Measurements from ENCODE around the gene VILL. TPM values are rescaled to one million over a fixed set of nuclear protein-coding genes. Genes with fewer than 3 reads are reported as not detected.
A peak's percentile ranks its signal among the peaks of the same experiment; 100 is the strongest.

VILL gene
- total and polyA plus RNA-seq, 4 donors = 0.88 to 3.5 (median 1.6) TPM

DNA sequence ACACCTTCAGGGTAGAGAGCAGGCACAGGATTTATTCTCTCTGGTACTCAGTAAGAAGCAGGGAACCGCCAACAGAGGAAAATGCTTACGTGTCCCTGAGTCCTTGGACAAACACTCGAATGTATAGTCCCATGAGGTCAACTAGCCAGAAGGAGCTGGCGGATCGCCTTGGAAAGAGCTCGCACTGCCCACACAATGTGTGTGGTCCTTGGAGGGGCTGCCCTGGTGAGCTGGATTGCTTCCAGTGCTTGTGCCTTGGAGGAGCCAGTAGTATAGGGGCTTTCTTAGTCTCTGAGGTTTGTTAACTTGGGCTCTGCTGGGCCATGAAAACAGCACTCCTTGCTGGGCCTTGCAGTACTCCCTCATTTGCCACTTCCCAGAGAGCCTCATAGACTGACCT, 40.7 kb upstream of the VILL start:
- H3K4me3 ChIP-seq (ENCODE audit: low read depth in 1 of 3, low read length in 3 of 3) = no peak overlapping the region
- H3K36me3 ChIP-seq (ENCODE audit: control insufficient read depth in 4 of 4, insufficient read depth in 3 of 4, low read depth in 1 of 4, low read length in 3 of 4) = peaks cover 0 to 4% (median 2%) of the 10 kb centered on the region in 4 donors
- TF ChIP-seq JUND (IDR thresholded peaks at IDR 0.05) (no peak), FOXA1 (IDR thresholded peaks at IDR 0.05) (no peak), RAD21 (IDR thresholded peaks at IDR 0.05) (no peak), FOXA2 (IDR thresholded peaks at IDR 0.05) (no peak), RXRA (IDR thresholded peaks at IDR 0.05) (no peak), YY1 (IDR thresholded peaks at IDR 0.05) (no peak), EGR1 (IDR thresholded peaks at IDR 0.05; ENCODE audit: low read depth in 2 of 2) (no peak), HNF4G (IDR thresholded peaks at IDR 0.05) (no peak), TAF1 (conservative IDR thresholded peaks at IDR 0.05) (no peak)
- TF ChIP-seq, protein P1, sequence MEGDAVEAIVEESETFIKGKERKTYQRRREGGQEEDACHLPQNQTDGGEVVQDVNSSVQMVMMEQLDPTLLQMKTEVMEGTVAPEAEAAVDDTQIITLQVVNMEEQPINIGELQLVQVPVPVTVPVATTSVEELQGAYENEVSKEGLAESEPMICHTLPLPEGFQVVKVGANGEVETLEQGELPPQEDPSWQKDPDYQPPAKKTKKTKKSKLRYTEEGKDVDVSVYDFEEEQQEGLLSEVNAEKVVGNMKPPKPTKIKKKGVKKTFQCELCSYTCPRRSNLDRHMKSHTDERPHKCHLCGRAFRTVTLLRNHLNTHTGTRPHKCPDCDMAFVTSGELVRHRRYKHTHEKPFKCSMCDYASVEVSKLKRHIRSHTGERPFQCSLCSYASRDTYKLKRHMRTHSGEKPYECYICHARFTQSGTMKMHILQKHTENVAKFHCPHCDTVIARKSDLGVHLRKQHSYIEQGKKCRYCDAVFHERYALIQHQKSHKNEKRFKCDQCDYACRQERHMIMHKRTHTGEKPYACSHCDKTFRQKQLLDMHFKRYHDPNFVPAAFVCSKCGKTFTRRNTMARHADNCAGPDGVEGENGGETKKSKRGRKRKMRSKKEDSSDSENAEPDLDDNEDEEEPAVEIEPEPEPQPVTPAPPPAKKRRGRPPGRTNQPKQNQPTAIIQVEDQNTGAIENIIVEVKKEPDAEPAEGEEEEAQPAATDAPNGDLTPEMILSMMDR (IDR thresholded peaks at IDR 0.05; ENCODE audit: low read depth, low read length, missing input control) = no peak
- TF ChIP-seq, protein P2, sequence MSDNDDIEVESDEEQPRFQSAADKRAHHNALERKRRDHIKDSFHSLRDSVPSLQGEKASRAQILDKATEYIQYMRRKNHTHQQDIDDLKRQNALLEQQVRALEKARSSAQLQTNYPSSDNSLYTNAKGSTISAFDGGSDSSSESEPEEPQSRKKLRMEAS (IDR thresholded peaks at IDR 0.05) = no peak
- TF ChIP-seq, protein P3, sequence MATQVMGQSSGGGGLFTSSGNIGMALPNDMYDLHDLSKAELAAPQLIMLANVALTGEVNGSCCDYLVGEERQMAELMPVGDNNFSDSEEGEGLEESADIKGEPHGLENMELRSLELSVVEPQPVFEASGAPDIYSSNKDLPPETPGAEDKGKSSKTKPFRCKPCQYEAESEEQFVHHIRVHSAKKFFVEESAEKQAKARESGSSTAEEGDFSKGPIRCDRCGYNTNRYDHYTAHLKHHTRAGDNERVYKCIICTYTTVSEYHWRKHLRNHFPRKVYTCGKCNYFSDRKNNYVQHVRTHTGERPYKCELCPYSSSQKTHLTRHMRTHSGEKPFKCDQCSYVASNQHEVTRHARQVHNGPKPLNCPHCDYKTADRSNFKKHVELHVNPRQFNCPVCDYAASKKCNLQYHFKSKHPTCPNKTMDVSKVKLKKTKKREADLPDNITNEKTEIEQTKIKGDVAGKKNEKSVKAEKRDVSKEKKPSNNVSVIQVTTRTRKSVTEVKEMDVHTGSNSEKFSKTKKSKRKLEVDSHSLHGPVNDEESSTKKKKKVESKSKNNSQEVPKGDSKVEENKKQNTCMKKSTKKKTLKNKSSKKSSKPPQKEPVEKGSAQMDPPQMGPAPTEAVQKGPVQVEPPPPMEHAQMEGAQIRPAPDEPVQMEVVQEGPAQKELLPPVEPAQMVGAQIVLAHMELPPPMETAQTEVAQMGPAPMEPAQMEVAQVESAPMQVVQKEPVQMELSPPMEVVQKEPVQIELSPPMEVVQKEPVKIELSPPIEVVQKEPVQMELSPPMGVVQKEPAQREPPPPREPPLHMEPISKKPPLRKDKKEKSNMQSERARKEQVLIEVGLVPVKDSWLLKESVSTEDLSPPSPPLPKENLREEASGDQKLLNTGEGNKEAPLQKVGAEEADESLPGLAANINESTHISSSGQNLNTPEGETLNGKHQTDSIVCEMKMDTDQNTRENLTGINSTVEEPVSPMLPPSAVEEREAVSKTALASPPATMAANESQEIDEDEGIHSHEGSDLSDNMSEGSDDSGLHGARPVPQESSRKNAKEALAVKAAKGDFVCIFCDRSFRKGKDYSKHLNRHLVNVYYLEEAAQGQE (IDR thresholded peaks at IDR 0.05) = no peak
- TF ChIP-seq, protein P4, sequence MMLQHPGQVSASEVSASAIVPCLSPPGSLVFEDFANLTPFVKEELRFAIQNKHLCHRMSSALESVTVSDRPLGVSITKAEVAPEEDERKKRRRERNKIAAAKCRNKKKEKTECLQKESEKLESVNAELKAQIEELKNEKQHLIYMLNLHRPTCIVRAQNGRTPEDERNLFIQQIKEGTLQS (IDR thresholded peaks at IDR 0.05) = no peak
- H3K27ac ChIP-seq (ENCODE audit: low read depth in 1 of 2, low read length in 2 of 2) = no peak overlapping the region
- no peak overlapping the region for H3K9ac ChIP-seq (ENCODE audit: low read depth in 1 of 2, low read length in 2 of 2)
- DNase-seq (ENCODE audit: low spot score) = peak; percentile 16
- H3K9me3 ChIP-seq (ENCODE audit: control insufficient read depth in 4 of 4, low read length in 3 of 4) = no peaks in the 10 kb centered on the region
- peaks cover 4 to 17% (median 11%) of the 10 kb centered on the region in 4 donors for H3K4me1 ChIP-seq (ENCODE audit: control insufficient read depth in 4 of 4, insufficient read depth in 4 of 4, low read length in 3 of 4)
- WGBS = 93% methylated on average over 6 of the region's 6 CpGs
- no peaks in the 10 kb centered on the region for H3K27me3 ChIP-seq (ENCODE audit: control insufficient read depth in 4 of 4, insufficient read depth in 4 of 4, low read length in 3 of 4)

DNA sequence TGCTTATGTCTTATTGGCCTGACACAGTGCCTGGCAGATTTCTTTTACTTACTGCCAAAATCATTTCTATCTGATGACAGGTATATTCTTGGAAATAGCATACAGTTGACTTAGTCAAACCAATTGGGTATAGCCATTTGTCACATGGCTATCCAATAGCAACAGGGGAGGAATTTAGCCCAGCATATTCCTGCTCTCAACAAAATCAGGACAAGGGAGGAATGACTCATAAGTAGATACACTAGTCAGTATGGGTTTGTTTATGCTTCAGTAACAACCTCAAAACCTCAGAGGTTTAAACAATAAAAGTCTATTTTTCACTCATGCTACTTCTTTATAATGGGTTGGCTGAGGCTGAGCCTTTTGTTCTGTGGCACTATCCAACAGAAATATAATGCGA, 38.0 kb upstream of the VILL start:
- WGBS = 99% methylated on average over 1 of the region's 1 CpG

More for the DNA sequence above, 38.0 kb upstream of the VILL start:
- no peak for DNase-seq (ENCODE audit: low spot score)
- Histone ChIP-seq H3K27ac (ENCODE audit: low read depth in 1 of 2, low read length in 2 of 2) (no peak overlapping the region), H3K4me1 (ENCODE audit: control insufficient read depth in 4 of 4, insufficient read depth in 4 of 4, low read length in 3 of 4) (peaks cover 0 to 1% (median 0%) of the 10 kb centered on the region in 4 donors), H3K9ac (ENCODE audit: low read depth in 1 of 2, low read length in 2 of 2) (no peak overlapping the region), H3K4me3 (ENCODE audit: low read depth in 1 of 3, low read length in 3 of 3) (no peak overlapping the region), H3K27me3 (ENCODE audit: control insufficient read depth in 4 of 4, insufficient read depth in 4 of 4, low read length in 3 of 4) (no peaks in the 10 kb centered on the region), H3K36me3 (ENCODE audit: control insufficient read depth in 4 of 4, insufficient read depth in 3 of 4, low read depth in 1 of 4, low read length in 3 of 4) (peaks cover 0 to 5% (median 2%) of the 10 kb centered on the region in 4 donors), H3K9me3 (ENCODE audit: control insufficient read depth in 4 of 4, low read length in 3 of 4) (no peaks in the 10 kb centered on the region)
- TF ChIP-seq, protein P4 (IDR thresholded peaks at IDR 0.05) = no peak

Measured in liver (tissue), 9 donors.